Measurements from ENCODE around the gene TBC1D2B.
"Not testable (repeated sequence)": the region's sequence is repeated elsewhere in the genome, so short reads cannot be mapped to it uniquely, and the experiment has no call there.

DNA sequence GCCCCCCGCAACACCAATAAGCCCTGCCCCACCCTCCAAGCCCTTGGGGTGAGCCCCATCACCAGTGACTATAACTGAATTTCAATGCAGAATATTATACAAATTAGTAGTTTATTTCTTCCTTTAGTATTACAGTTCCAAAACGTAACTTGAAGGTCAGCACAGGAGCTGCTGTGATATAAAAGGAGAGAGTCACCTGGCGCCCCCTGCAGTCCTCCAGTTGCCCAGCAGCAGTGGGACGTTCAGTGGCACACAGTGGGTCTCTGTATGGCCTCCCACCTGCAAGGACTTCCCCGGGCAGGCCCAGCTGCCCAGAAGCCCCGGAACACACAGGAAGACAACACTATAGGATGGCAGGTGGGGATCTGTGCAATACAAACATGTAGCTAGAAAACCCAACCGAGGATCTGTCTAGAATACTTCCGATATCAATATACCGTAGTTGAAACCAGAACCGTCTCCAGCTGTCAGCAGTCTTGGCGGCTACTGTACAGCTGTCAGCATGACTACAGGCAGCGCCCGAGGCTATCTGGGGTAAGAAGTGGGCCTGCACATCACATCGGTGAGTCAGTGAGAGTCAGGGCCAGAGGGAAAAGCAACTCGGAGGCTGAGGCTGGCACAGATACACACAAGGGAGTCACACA lies 82.5 kb downstream of the TBC1D2B start:
- TF ChIP-seq, protein P1, sequence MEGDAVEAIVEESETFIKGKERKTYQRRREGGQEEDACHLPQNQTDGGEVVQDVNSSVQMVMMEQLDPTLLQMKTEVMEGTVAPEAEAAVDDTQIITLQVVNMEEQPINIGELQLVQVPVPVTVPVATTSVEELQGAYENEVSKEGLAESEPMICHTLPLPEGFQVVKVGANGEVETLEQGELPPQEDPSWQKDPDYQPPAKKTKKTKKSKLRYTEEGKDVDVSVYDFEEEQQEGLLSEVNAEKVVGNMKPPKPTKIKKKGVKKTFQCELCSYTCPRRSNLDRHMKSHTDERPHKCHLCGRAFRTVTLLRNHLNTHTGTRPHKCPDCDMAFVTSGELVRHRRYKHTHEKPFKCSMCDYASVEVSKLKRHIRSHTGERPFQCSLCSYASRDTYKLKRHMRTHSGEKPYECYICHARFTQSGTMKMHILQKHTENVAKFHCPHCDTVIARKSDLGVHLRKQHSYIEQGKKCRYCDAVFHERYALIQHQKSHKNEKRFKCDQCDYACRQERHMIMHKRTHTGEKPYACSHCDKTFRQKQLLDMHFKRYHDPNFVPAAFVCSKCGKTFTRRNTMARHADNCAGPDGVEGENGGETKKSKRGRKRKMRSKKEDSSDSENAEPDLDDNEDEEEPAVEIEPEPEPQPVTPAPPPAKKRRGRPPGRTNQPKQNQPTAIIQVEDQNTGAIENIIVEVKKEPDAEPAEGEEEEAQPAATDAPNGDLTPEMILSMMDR (IDR thresholded peaks at IDR 0.05), result 0 out of 2 replicates have a peak, but pooled peaks have one; percentile 14
- not testable (repeated sequence) for TF ChIP-seq TEAD4 (CRISPR knock-in tag; IDR thresholded peaks at IDR 0.05); SP1 (CRISPR knock-in tag; conservative IDR thresholded peaks at IDR 0.05); CREB1 (CRISPR knock-in tag; IDR thresholded peaks at IDR 0.05); ZNF671 (CRISPR knock-in tag; IDR thresholded peaks at IDR 0.05); TCF7 (CRISPR knock-in tag; IDR thresholded peaks at IDR 0.05; ENCODE audit: low read depth); SMAD4 (CRISPR knock-in tag; IDR thresholded peaks at IDR 0.05); NR1H2 (CRISPR knock-in tag; IDR thresholded peaks at IDR 0.05); MAX (CRISPR knock-in tag; IDR thresholded peaks at IDR 0.05); ATF6 (CRISPR knock-in tag; IDR thresholded peaks at IDR 0.05)
- TF ChIP-seq, protein P2, sequence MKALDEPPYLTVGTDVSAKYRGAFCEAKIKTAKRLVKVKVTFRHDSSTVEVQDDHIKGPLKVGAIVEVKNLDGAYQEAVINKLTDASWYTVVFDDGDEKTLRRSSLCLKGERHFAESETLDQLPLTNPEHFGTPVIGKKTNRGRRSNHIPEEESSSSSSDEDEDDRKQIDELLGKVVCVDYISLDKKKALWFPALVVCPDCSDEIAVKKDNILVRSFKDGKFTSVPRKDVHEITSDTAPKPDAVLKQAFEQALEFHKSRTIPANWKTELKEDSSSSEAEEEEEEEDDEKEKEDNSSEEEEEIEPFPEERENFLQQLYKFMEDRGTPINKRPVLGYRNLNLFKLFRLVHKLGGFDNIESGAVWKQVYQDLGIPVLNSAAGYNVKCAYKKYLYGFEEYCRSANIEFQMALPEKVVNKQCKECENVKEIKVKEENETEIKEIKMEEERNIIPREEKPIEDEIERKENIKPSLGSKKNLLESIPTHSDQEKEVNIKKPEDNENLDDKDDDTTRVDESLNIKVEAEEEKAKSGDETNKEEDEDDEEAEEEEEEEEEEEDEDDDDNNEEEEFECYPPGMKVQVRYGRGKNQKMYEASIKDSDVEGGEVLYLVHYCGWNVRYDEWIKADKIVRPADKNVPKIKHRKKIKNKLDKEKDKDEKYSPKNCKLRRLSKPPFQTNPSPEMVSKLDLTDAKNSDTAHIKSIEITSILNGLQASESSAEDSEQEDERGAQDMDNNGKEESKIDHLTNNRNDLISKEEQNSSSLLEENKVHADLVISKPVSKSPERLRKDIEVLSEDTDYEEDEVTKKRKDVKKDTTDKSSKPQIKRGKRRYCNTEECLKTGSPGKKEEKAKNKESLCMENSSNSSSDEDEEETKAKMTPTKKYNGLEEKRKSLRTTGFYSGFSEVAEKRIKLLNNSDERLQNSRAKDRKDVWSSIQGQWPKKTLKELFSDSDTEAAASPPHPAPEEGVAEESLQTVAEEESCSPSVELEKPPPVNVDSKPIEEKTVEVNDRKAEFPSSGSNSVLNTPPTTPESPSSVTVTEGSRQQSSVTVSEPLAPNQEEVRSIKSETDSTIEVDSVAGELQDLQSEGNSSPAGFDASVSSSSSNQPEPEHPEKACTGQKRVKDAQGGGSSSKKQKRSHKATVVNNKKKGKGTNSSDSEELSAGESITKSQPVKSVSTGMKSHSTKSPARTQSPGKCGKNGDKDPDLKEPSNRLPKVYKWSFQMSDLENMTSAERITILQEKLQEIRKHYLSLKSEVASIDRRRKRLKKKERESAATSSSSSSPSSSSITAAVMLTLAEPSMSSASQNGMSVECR (CRISPR knock-in tag; IDR thresholded peaks at IDR 0.05; ENCODE audit: borderline replicate concordance), result not testable (repeated sequence)
- TF ChIP-seq, protein P3, sequence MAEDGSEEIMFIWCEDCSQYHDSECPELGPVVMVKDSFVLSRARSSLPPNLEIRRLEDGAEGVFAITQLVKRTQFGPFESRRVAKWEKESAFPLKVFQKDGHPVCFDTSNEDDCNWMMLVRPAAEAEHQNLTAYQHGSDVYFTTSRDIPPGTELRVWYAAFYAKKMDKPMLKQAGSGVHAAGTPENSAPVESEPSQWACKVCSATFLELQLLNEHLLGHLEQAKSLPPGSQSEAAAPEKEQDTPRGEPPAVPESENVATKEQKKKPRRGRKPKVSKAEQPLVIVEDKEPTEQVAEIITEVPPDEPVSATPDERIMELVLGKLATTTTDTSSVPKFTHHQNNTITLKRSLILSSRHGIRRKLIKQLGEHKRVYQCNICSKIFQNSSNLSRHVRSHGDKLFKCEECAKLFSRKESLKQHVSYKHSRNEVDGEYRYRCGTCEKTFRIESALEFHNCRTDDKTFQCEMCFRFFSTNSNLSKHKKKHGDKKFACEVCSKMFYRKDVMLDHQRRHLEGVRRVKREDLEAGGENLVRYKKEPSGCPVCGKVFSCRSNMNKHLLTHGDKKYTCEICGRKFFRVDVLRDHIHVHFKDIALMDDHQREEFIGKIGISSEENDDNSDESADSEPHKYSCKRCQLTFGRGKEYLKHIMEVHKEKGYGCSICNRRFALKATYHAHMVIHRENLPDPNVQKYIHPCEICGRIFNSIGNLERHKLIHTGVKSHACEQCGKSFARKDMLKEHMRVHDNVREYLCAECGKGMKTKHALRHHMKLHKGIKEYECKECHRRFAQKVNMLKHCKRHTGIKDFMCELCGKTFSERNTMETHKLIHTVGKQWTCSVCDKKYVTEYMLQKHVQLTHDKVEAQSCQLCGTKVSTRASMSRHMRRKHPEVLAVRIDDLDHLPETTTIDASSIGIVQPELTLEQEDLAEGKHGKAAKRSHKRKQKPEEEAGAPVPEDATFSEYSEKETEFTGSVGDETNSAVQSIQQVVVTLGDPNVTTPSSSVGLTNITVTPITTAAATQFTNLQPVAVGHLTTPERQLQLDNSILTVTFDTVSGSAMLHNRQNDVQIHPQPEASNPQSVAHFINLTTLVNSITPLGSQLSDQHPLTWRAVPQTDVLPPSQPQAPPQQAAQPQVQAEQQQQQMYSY (CRISPR knock-in tag; IDR thresholded peaks at IDR 0.05), result not testable (repeated sequence)

Measured in WTC11 (cell line).